ENCODE results near the gene LHX6. TPM values are rescaled to one million over a fixed set of nuclear protein-coding genes. Genes with fewer than 3 reads are reported as not detected.

Gene LHX6
- total RNA-seq, 4 donors from 2014 or later = 2.2 to 13.3 (median 8.8) TPM

- TF ChIP-seq CTCF (IDR thresholded peaks at IDR 0.05) = no peak
- no peak for DNase-seq (ENCODE audit: low spot score)
- ATAC-seq (ENCODE audit: low FRiP score) = no peak
Observed at GRCh38 chr9:122236681-122237080, 7.9 kb upstream of the LHX6 start.

GRCh38 chr9:122234022-122234748 lies 5.4 kb upstream of the LHX6 start:
- DNase-seq (ENCODE audit: low spot score) (no peak), ATAC-seq (ENCODE audit: low FRiP score) (no peak)
- TF ChIP-seq CTCF (IDR thresholded peaks at IDR 0.05) = no peak

GRCh38 chr9:122232796-122233306 lies 4.1 kb upstream of the LHX6 start:
- ATAC-seq (ENCODE audit: low FRiP score) (no peak), DNase-seq (ENCODE audit: low spot score) (no peak)
- TF ChIP-seq CTCF (IDR thresholded peaks at IDR 0.05) = no peak

- TF ChIP-seq CTCF (IDR thresholded peaks at IDR 0.05) = no peak
- ATAC-seq (ENCODE audit: low FRiP score) (no peak), DNase-seq (ENCODE audit: low spot score) (no peak)
Observed at GRCh38 chr9:122229485-122229837, 704 bp upstream of the LHX6 start.

GRCh38 chr9:122228191-122228567 lies 578 bp downstream of the LHX6 start:
- no peak for DNase-seq (ENCODE audit: low spot score)
- TF ChIP-seq CTCF (IDR thresholded peaks at IDR 0.05) = no peak
- ATAC-seq (ENCODE audit: low FRiP score) = no peak

- TF ChIP-seq CTCF (IDR thresholded peaks at IDR 0.05) = no peak
- DNase-seq (ENCODE audit: low spot score) (no peak), ATAC-seq (ENCODE audit: low FRiP score) (no peak)
Observed at GRCh38 chr9:122227575-122227900, 1.2 kb downstream of the LHX6 start.
